ENCODE measurements around the gene RMC1.

RMC1 gene

DNA sequence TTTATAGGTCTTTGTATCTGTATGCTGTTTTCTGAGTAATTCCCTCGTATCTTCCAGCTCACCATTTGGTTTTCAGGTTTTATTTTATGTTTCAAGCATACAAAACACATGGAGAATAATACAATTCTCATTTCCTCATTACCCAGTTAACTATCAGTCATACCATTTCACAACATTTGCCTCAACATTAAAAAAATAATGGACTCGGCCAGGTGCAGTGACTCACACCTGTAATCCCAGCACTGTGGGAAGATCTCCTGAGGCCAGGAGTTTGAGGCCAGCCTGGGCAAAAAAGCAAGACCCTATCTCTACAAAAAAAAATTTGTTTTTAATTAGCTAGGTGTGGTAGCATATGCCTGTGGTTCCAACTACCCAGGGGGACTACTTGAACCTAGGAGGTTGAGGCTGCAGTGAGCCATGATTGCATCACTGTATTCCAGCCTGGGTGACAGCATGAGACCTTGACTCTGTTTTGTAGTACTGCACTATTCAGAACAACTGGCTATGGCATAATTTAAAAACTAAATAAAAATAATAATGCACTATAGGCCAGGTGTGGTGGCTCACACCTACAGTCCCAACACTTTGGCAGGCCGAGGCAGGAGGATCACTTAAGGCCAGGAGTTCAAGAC, 62.7 kb downstream of the RMC1 start:
- Histone ChIP-seq H3K4me2 (ENCODE audit: low read length) (no peak overlapping the region), H3K27me3 (ENCODE audit: low read depth, low read length) (no peaks in the 10 kb centered on the region), H3K4me3 (ENCODE audit: low read length) (no peak overlapping the region), H3K36me3 (replicated peaks; ENCODE audit: low read depth, low read length) (peaks cover 40% of the 10 kb centered on the region), H2AFZ (ENCODE audit: low read depth, low read length) (no peak overlapping the region), H3K9me3 (ENCODE audit: insufficient read depth, low read length) (no peaks in the 10 kb centered on the region), H3K9ac (ENCODE audit: low read length) (no peak overlapping the region), H4K20me1 (ENCODE audit: insufficient read depth, low read length) (no peaks in the 10 kb centered on the region), H3K4me1 (ENCODE audit: low read length) (no peaks in the 10 kb centered on the region), H3K27ac (ENCODE audit: low read length) (no peak overlapping the region), H3K79me2 (ENCODE audit: low read length) (no peaks in the 10 kb centered on the region)
- no peak for TF ChIP-seq EZH2phosphoT487 (IDR thresholded peaks at IDR 0.05; ENCODE audit: low read depth)
- TF ChIP-seq, protein P1, sequence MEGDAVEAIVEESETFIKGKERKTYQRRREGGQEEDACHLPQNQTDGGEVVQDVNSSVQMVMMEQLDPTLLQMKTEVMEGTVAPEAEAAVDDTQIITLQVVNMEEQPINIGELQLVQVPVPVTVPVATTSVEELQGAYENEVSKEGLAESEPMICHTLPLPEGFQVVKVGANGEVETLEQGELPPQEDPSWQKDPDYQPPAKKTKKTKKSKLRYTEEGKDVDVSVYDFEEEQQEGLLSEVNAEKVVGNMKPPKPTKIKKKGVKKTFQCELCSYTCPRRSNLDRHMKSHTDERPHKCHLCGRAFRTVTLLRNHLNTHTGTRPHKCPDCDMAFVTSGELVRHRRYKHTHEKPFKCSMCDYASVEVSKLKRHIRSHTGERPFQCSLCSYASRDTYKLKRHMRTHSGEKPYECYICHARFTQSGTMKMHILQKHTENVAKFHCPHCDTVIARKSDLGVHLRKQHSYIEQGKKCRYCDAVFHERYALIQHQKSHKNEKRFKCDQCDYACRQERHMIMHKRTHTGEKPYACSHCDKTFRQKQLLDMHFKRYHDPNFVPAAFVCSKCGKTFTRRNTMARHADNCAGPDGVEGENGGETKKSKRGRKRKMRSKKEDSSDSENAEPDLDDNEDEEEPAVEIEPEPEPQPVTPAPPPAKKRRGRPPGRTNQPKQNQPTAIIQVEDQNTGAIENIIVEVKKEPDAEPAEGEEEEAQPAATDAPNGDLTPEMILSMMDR (IDR thresholded peaks at IDR 0.05; ENCODE audit: low read depth, low read length) = no peak

DNA sequence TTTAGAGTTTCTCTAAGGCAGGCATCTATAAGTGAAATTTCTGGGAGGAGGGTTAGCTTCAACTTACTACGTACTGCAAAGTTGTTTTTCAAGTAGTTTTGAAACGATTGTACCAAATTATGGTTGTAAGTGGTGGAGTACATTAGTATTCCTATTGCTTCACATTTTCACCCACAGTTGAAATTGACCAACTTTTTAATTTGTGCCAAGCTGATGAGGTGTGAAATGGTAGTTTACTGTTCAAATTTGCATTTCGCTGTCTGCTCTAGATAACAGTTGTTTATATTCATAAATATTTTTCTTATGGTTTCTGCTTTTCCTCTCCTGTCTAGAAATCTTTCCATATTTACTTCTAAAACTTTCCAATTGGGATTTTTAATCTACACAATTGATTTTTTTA, 64.4 kb downstream of the RMC1 start:
- Histone ChIP-seq H3K27ac (ENCODE audit: low read length) (no peak overlapping the region), H3K4me2 (ENCODE audit: low read length) (no peak overlapping the region), H3K27me3 (ENCODE audit: low read depth, low read length) (no peaks in the 10 kb centered on the region), H4K20me1 (ENCODE audit: insufficient read depth, low read length) (no peaks in the 10 kb centered on the region), H2AFZ (ENCODE audit: low read depth, low read length) (no peak overlapping the region), H3K79me2 (ENCODE audit: low read length) (no peaks in the 10 kb centered on the region), H3K4me3 (ENCODE audit: low read length) (no peak overlapping the region), H3K9ac (ENCODE audit: low read length) (no peak overlapping the region), H3K4me1 (ENCODE audit: low read length) (no peaks in the 10 kb centered on the region), H3K9me3 (ENCODE audit: insufficient read depth, low read length) (no peaks in the 10 kb centered on the region), H3K36me3 (replicated peaks; ENCODE audit: low read depth, low read length) (peaks cover 47% of the 10 kb centered on the region)
- no peak for TF ChIP-seq EZH2phosphoT487 (IDR thresholded peaks at IDR 0.05; ENCODE audit: low read depth)
- TF ChIP-seq, protein P1 (IDR thresholded peaks at IDR 0.05; ENCODE audit: low read depth, low read length) = no peak

DNA sequence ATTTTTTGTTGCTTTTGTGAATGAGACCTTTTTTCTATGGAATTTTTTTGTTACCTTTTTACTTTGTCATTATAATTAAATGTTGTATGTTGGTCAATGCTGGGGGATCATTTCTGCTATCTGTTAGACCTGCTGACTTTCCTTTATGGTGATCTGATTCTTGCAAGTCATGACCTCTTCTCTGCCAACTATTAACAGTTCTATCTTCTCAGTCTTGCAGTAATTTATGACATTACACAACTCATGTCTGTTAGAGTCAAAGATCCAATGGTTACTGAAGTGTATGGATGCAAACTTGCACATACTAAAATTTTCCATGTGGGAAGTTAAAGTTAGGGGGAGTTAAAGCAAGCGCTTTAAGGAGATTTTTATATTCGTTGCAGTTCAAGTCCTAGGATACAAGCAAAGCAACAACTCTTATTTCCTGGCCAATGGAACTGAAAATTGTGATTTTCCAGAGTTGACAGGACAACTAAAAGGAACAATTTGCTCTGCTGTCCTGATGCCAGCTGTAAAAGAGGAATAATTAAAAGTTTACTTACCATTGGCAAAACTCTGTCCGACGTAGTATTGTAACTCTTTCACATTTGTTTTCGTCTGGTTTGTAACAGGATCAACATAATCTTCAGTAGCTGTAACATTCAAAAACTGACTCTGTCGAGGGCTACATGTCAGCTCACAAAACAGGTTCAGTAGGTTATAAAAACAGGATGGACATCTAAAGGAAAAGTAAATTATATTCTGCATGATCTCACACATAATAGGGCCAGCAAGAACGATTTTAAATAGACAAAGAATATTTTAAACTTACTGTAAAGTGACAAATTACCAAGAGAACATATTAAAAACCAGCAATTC, 65.2 kb downstream of the RMC1 start:
- H3K27me3 ChIP-seq (ENCODE audit: low read depth, low read length) = no peaks in the 10 kb centered on the region
- H2AFZ ChIP-seq (ENCODE audit: low read depth, low read length) = no peak overlapping the region
- H3K4me1 ChIP-seq (ENCODE audit: low read length) = no peaks in the 10 kb centered on the region
- no peak overlapping the region for H3K4me3 ChIP-seq (ENCODE audit: low read length)
- no peaks in the 10 kb centered on the region for H3K9me3 ChIP-seq (ENCODE audit: insufficient read depth, low read length)
- no peaks in the 10 kb centered on the region for H3K79me2 ChIP-seq (ENCODE audit: low read length)
- H3K4me2 ChIP-seq (ENCODE audit: low read length) = no peak overlapping the region
- no peak overlapping the region for H3K9ac ChIP-seq (ENCODE audit: low read length)
- H3K27ac ChIP-seq (ENCODE audit: low read length) = no peak overlapping the region
- no peak for TF ChIP-seq EZH2phosphoT487 (IDR thresholded peaks at IDR 0.05; ENCODE audit: low read depth)
- TF ChIP-seq, protein P1 (IDR thresholded peaks at IDR 0.05; ENCODE audit: low read depth, low read length) = no peak
- peaks cover 53% of the 10 kb centered on the region for H3K36me3 ChIP-seq (replicated peaks; ENCODE audit: low read depth, low read length)
- H4K20me1 ChIP-seq (ENCODE audit: insufficient read depth, low read length) = no peaks in the 10 kb centered on the region

DNA sequence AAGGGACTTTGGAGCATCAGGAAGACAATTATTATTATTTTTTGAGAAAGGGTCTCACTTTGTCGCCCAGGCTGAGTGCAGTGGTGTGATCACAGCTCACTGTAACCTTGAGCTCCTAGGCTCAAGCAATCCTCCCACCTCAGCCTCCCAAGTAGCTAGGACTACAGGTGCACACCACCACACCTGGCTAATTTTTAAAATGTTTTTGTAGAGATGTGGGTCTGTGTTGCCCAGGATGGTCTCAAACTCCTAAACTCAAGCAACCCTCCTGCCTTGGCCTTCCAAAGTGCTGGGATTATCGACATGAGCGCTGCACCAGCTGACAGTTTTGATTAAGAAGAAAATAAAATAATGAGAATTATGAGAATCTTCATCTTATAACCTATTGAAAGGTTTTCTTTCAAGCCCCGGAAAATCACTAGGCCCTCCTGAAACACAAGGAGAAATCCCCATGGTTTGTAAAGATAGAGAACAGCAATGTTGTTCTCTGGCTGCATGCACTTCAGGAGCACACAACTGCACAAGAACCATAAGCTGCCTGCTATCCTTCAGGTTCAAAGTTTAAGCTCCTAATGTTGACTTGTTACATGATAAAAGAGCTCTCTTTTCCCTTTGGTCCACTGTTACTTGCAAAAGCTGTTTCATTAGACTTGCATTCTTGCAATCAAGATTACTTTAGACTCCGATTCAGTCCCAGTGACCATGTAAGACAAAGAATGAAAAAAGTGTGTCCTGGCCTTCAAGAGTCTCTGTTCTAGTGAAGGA, 66.2 kb downstream of the RMC1 start:
- H3K9me3 ChIP-seq (ENCODE audit: insufficient read depth, low read length) = no peaks in the 10 kb centered on the region
- no peaks in the 10 kb centered on the region for H4K20me1 ChIP-seq (ENCODE audit: insufficient read depth, low read length)
- no peak overlapping the region for H3K4me3 ChIP-seq (ENCODE audit: low read length)

More for the DNA sequence above, 66.2 kb downstream of the RMC1 start:
- Histone ChIP-seq H3K79me2 (ENCODE audit: low read length) (no peaks in the 10 kb centered on the region), H3K9ac (ENCODE audit: low read length) (no peak overlapping the region), H3K27ac (ENCODE audit: low read length) (no peak overlapping the region), H3K27me3 (ENCODE audit: low read depth, low read length) (no peaks in the 10 kb centered on the region), H2AFZ (ENCODE audit: low read depth, low read length) (no peak overlapping the region), H3K4me1 (ENCODE audit: low read length) (no peaks in the 10 kb centered on the region), H3K36me3 (replicated peaks; ENCODE audit: low read depth, low read length) (peaks cover 53% of the 10 kb centered on the region), H3K4me2 (ENCODE audit: low read length) (no peak overlapping the region)
- TF ChIP-seq, protein P1 (IDR thresholded peaks at IDR 0.05; ENCODE audit: low read depth, low read length) = no peak
- no peak for TF ChIP-seq EZH2phosphoT487 (IDR thresholded peaks at IDR 0.05; ENCODE audit: low read depth)
